ENCODE data around the gene ANO2.

ANO2 gene

GRCh38 chr12:5582018-5582417 is 363.0 kb downstream of the ANO2 start:
- no peak for DNase-seq (ENCODE audit: low read depth, low spot score)

DNA sequence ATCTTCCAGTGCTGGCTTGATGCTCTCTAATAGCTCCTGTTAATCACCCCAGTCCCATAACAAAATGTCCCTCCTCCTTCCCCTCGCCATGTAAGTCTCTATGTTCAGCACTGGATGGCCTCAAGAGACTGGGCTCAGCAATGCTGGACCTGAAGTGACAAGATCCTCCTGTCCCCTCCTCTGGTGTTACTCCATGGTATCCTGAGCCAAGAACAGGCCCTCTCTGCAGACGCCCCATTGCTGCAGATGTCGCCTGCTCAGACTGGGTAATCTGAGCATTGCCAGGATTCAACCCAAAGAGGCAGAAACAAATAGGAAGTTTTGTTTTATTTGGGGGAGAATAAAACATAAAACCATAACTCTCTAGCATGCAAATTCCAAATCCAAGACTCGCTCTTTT is 363.4 kb downstream of the ANO2 start:
- no peak for DNase-seq (ENCODE audit: low read depth, low spot score)

DNA sequence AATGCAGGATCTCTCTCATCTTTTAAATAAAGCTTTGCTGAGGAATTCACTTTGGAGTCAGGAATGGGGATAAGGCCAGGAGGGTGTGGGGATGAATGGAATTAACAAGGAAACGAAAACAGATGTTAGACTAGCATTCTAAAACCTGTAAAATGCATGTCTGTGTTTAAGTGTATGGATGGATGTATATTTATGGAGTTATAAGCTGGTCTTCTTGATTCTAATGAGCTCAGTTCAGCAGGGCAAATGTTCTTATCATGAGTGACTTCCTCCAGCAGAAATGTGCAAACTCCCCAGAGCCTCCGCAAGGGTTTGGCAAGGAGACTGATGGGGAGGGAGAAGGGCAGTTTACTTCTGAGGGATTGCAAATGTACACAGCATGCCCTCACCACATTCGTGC is 364.0 kb downstream of the ANO2 start:
- DNase-seq (ENCODE audit: low read depth, low spot score): no peak

DNA sequence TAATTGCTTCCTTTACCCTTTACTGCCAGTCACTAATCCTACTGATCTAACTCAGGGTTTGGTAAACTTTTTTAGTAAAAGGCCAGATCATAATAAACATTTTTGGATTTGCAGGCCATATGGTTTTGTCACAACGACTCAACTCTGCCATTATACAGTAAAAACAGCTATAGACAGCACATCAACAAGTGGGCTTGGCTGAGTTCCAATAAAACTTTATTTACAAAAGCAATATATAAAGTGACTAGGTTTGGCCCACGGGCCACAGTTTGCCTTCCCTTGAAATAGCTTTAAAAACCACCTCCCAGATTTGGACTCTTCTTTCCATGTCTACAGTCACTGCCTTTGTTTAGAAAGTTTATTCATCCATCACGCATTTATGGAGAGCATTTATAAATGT is 366.3 kb downstream of the ANO2 start:
- DNase-seq (ENCODE audit: low read depth, low spot score): no peak

DNA sequence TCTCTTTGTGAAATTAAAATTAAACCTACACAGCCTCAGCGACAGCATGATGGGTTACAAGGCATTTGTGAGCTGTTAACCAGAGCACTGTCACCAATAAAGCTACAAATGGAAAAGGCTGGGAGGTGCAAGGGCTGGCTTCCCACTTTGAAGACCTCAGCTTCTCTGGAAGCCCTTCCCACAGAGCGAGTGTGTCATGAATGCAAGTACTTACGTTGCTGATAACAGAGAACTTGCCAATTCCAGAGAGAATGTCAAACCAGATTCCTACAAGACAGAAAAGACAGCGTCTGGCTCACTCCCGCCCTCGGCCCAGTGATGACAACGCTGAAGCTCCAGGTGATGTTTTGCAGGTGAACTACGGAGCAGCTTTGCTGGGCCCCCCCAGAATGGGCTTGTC is 367.3 kb downstream of the ANO2 start:
- DNase-seq (ENCODE audit: low read depth, low spot score): no peak

- DNase-seq (ENCODE audit: low read depth, low spot score): no peak
These were observed 367.8 kb downstream of the ANO2 start for GRCh38 chr12:5577211-5577612.

- DNase-seq (ENCODE audit: low read depth, low spot score): no peak
These were observed 369.1 kb downstream of the ANO2 start for GRCh38 chr12:5575987-5576386.

- DNase-seq (ENCODE audit: low read depth, low spot score): no peak
These were observed 369.8 kb downstream of the ANO2 start for GRCh38 chr12:5575232-5575631.

- DNase-seq (ENCODE audit: low read depth, low spot score): no peak
These were observed 371.7 kb downstream of the ANO2 start for GRCh38 chr12:5573390-5573789.

- DNase-seq (ENCODE audit: low read depth, low spot score): no peak
These were observed 373.9 kb downstream of the ANO2 start for GRCh38 chr12:5571115-5571514.

- DNase-seq (ENCODE audit: low read depth, low spot score): no peak
These were observed 374.6 kb downstream of the ANO2 start for GRCh38 chr12:5570416-5570815.

GRCh38 chr12:5568325-5568981 is 376.6 kb downstream of the ANO2 start:
- DNase-seq (ENCODE audit: low read depth, low spot score): no peak

- no peak for DNase-seq (ENCODE audit: low read depth, low spot score)
These were observed 377.9 kb downstream of the ANO2 start for GRCh38 chr12:5567016-5567725.

DNA sequence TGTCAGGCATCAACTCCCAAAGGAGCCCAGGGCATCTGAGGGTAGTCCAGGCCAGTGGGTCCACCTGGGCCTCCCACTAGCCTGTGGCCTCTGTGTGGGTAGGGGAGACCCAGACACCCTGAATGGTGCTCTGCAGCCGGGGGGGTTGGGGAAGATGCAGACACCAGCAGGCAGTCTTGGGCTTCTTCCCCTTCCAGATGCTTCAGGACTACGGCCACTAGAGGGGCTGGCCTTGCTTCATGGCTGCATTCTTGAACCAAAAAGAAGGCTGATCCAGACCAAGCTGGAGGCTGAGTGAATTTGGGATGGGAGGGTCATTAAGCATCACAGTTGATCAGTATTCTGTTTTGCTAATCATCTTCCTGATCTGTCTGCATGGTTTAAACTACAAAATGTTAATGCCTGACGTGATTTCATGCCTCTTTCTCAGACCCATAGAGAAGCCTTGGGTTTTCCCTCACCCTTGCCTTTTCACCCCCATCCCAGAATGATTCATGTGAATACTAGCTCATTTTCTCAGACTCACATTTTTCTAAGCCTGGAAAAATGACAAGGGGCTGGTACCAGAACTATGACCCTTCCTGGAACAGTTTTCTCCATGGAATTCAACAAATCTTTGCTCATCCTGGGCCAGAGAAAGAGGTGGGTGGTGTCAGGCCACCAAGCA is 379.0 kb downstream of the ANO2 start:
- no peak for DNase-seq (ENCODE audit: low read depth, low spot score)

GRCh38 chr12:5562581-5562980 is 382.5 kb downstream of the ANO2 start:
- DNase-seq (ENCODE audit: low read depth, low spot score): no peak

GRCh38 chr12:5561846-5562245 is 383.2 kb downstream of the ANO2 start:
- DNase-seq (ENCODE audit: low read depth, low spot score): no peak

GRCh38 chr12:5561057-5561456 is 384.0 kb downstream of the ANO2 start:
- no peak for DNase-seq (ENCODE audit: low read depth, low spot score)

DNA sequence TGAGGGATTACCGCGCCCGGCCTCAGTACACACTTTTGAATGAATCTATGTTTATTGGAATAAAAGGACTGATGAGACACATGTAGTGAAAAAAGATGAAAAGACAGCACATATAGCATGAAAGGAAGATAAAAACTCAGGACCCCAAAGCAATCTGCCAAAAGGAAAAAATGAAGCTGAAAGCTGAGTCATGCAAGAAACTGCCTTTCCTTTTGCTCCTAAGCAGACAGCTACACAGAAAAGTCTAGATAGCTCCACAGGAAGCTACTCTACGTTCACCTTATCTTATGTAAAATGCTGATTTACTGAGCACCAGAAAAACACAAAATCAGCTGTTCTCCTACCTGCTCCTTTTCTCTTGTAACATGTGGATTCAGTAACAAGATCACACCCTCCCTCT is 384.8 kb downstream of the ANO2 start:
- DNase-seq (ENCODE audit: low read depth, low spot score): no peak

DNA sequence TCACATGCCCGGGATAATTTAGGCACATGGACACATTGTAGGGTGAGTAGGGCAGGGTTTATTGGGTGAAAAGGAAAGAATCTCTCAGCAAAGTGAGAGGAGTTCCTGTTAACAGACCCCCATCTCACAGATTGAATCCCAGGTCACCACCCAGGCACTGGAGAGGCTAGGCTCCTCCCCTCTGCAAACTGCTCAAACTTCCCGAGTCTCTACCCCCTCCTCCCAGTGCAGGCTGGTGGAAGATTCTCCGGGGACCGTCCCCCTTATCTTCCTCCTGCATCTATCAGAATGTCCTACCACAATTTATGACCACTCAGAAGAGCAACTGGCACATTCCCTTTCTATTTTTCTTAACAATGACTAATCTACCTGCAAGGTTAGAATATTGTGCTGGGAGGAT is 387.2 kb downstream of the ANO2 start:
- no peak for DNase-seq (ENCODE audit: low read depth, low spot score)

DNA sequence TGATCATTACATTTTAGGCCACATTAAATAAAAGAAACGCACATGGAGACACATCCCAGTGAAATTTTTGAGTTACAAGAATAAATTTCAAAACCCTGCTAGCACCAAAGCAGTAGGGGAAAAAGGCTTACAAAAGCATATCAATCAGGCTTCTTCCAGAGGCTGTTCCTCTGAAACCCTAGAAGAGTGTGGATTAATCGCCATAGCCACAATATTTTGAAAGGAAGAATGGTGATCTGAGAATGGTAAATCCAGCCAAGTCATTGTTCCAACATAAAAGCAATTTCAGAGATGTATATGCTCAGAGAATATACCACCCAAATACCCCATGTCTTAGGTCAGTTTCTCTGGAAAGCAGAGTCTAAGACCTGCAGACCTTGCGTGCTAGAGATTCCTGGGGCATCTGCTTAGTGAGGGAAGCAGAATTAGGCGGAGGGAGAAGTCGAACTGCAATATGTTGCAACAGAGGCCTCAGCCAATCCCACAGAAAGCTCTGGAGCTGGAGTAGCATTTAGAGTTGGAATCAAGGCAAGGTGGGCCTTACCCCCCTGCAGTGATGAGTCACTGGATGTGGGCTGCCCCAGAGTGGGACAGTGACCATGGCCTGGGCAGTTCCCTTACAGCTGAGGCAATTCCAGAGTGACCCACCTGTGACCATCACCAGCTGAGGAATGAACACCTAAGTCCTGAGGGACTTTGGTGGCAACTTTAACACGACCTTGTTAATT is 387.9 kb downstream of the ANO2 start:
- no peak for DNase-seq (ENCODE audit: low read depth, low spot score)

- DNase-seq (ENCODE audit: low read depth, low spot score): no peak
These were observed 388.9 kb downstream of the ANO2 start for GRCh38 chr12:5556033-5556614.

DNA sequence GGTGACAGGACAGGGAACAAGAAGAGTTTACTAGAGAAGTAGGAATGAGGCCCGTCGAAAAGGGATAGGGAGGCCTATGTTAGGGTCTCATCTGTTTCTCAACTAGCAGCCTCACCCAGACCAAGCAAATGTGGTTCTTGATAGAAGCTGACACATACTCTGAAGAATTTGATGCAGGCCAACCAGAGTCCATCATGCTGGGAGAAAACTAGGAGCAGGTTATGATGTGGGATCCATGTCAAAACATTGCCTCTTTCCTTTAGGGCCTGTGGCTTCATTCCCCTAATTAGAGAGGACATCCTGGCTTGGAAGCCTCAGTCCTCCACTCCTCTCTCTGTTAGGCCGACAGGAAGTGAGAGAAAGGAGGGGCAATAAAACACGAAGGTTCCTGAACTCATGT is 390.3 kb downstream of the ANO2 start:
- DNase-seq (ENCODE audit: low read depth, low spot score): no peak

All from brain pericyte (primary cell).